Measurements from ENCODE around the gene PLVAP. TPM values are rescaled to one million over a fixed set of nuclear protein-coding genes. Genes with fewer than 3 reads are reported as not detected.

PLVAP gene
- polyA plus RNA-seq, 3 donors, result 167 to 179 (median 177) TPM

DNA sequence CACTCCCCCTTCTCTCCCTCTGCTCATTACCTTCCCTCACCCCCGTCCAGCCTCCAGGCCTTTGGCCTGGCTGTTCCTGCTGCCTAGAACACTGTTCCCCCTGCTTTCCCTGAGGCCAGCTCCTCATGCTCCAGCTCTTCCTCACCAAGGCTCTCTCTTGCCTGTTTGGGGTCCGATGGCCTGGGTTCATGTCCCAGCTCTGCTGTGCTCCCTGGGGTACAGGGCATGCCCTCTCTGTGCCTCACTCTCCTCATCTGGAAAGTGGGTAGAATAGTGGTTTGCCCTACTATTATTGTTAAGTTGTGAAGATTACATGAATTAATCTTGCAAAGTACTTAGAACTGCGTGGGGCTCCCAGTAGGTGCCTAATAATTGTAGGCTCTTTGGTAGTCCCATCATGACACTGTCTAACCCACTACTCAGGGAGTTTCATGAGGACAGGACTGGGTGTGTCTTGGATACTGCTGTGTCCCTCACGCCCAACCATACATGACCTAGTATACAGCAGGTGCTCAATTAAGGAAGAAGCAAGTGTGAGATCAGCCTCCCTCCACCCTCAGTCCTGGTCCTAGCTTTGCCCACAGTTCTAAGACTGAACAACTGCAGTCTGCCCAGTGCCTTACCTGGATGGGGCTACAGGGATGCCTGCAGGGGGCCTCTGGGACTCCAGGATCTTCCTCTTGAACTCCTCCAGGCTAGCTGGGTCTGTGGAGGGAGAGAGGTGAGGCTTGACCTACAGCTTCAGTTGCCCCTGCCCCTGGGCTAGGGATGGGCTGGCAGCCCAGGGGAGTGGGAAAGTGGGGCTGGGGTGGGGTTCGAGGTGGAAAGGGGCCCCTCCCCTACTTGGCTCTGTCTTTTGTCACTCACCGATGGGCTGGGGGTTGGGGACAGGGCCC lies 17.0 kb downstream of the PLVAP start:
- DNase-seq (ENCODE audit: low read depth in 3 of 3, low spot score in 2 of 3), result no peak

GRCh38 chr19:17358395-17358794 lies 18.7 kb downstream of the PLVAP start:
- DNase-seq (ENCODE audit: low read depth in 3 of 3, low spot score in 2 of 3), result no peak

GRCh38 chr19:17357724-17358123 lies 19.4 kb downstream of the PLVAP start:
- DNase-seq (ENCODE audit: low read depth in 3 of 3, low spot score in 2 of 3), result no peak

- DNase-seq (ENCODE audit: low read depth in 3 of 3, low spot score in 2 of 3), result no peak
Observed at GRCh38 chr19:17357078-17357666, 20.0 kb downstream of the PLVAP start.

GRCh38 chr19:17353386-17353785 lies 23.8 kb downstream of the PLVAP start:
- DNase-seq (ENCODE audit: low read depth in 3 of 3, low spot score in 2 of 3), result no peak

DNA sequence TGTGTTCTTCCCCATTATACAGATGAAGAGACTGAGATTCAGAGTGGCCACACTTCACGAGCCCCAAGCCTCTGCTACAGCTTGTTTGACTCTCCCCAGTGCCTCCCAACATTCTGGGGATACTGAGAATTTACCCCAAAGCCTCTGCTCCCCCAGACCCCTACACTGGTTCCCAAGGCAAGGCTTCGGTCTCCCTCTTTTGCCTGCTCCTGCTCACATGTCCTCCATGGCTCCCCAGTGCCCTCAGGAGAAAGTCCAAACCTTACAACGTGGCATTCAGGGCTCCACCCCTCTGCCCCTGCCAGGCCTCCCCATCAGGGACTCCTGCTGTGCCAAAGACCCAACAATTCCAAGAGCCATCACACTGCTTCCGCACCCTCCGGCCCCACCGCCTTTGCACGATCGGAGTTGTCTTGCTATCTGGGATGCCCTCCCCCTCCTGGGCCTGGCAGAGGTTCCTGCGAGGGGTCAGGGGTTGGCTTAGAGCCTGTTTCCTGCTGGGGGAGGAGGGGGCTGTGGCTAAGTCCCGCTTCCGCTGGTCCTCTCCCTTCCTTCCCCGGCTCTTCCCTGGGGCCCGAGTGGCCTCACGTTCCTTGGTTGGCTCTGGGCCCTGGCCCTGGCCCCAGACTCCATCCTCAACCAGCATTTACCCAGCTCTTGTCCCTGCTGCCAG lies 24.4 kb downstream of the PLVAP start:
- DNase-seq (ENCODE audit: low read depth in 3 of 3, low spot score in 2 of 3), result no peak

DNA sequence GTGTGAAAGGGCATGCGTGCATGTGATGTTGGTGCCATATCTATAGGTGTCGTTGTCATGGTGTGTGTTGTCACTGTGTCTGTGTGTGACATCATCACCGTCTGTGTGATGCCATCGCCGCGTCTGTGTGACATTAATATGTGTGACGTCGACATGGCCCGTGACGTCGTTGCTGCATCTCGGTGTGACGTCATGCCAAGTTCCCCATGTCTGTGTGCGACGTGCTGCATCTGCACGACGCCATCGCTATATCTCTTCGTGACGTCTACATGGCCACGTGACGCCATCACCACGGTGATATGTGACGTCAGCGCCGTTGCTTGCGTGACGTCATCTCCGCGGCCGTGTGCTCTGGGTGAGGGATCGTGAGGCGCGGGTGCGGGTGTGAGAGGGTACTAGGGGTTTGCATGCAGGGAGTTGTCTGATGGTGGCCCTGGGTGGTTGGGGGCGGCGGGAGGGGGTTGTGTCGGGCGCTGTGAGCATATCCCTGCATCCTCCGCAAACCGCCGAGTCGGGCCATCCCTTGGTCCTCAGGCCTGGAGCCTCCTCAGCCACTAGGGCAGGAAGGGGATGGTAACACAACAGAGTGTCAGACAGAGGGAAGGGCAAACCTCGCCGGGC lies 25.2 kb downstream of the PLVAP start:
- no peak for DNase-seq (ENCODE audit: low read depth in 3 of 3, low spot score in 2 of 3)

DNA sequence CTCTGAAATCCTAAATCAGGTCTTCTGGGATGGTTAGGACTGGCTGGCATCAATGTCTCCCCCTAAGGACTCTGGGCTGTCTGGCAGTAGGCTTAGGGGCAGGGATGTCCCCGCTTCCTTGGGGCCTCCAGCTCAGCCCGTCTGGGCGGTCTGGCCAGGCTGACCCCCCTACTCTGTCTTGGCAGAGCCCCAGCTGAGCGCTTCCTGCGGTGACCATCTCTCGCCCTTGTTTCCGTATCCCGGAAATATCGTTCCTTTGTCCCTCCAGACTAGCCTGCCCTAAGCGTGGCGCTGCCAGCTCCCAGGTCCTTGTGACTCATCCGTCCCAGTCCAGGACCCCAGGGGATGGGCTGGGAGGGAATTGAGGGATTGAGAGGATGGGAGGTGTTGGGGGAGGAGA lies 28.4 kb downstream of the PLVAP start:
- DNase-seq (ENCODE audit: low read depth in 3 of 3, low spot score in 2 of 3), result peak in 1 of 3 donors; percentile 68

DNA sequence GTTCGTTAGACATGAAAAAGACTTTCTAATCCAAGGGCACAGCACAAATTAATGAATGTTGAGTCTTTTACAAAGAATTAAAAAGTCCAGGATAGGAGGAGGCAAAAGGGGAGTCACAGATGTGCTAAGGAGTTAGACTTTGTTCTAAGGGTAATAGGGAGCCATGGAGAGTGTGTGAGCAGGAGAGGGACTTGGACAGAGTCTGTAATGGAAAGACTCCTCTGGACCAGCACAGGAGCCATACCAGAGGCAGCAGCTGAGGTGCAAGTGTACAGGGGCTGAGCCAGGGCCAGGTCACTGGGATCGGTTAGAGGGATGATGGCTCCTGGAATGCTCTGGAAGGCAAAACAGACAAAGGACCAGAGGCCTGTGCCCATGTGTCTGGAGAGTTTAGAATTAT lies 29.3 kb downstream of the PLVAP start:
- no peak for DNase-seq (ENCODE audit: low read depth in 3 of 3, low spot score in 2 of 3)

GRCh38 chr19:17347361-17347760 lies 29.8 kb downstream of the PLVAP start:
- no peak for DNase-seq (ENCODE audit: low read depth in 3 of 3, low spot score in 2 of 3)

DNA sequence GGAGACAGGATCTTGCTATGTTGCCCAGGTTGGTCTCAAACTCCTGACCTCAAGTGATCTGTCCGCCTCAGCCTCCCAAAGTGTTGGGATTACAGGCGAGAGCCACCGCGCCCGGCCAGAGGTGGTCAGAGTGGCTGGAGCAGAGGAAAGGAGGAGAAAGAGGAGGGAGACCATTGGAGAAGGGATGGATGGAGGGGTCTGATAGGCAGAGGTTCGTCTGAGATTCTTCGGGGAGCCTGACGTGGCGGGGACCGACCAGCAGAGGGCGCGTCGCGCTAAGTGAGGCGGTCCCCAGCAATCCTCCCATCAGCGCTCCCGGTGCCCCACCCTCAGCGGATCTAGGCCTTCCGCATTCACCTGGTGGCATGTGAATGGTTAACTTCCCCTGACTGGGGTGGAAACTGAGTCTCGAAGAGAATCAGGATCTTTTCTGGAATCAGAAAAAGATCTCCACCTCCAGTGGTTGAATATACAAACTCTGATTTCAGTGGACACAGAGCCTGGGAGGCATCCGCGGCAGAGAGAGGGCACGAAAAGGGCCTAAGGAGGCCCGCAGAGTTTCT lies 31.0 kb downstream of the PLVAP start:
- no peak for DNase-seq (ENCODE audit: low read depth in 3 of 3, low spot score in 2 of 3)

GRCh38 chr19:17341845-17342244 lies 35.3 kb downstream of the PLVAP start:
- DNase-seq (ENCODE audit: low read depth in 3 of 3, low spot score in 2 of 3), result no peak

GRCh38 chr19:17341386-17341785 lies 35.8 kb downstream of the PLVAP start:
- no peak for DNase-seq (ENCODE audit: low read depth in 3 of 3, low spot score in 2 of 3)

DNA sequence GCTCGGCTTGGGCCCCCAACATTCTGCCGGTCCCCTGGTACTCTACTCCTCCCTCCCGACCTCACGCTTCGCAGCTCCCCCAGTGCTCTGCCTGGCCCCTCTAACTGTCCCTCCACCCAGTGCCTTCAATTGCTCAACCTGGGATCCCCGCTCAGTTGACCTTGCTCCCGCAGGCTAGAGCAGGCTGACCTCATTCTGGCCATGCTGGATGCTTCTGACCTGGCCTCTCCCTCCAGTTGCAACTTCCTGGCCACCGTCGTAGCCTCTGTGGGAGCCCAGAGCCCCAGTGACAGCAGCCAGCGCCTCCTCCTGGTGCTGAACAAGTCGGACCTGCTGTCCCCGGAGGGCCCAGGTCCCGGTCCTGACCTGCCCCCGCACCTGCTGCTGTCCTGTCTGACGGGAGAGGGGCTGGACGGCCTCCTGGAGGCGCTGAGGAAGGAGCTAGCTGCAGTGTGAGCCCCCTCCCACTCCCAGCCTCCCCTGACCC lies 36.2 kb downstream of the PLVAP start:
- no peak for DNase-seq (ENCODE audit: low read depth in 3 of 3, low spot score in 2 of 3)

GRCh38 chr19:17340302-17340870 lies 36.8 kb downstream of the PLVAP start:
- no peak for DNase-seq (ENCODE audit: low read depth in 3 of 3, low spot score in 2 of 3)

- no peak for DNase-seq (ENCODE audit: low read depth in 3 of 3, low spot score in 2 of 3)
Observed at GRCh38 chr19:17339088-17339741, 37.9 kb downstream of the PLVAP start.

GRCh38 chr19:17338433-17339078 lies 38.6 kb downstream of the PLVAP start:
- DNase-seq (ENCODE audit: low read depth in 3 of 3, low spot score in 2 of 3), result no peak

DNA sequence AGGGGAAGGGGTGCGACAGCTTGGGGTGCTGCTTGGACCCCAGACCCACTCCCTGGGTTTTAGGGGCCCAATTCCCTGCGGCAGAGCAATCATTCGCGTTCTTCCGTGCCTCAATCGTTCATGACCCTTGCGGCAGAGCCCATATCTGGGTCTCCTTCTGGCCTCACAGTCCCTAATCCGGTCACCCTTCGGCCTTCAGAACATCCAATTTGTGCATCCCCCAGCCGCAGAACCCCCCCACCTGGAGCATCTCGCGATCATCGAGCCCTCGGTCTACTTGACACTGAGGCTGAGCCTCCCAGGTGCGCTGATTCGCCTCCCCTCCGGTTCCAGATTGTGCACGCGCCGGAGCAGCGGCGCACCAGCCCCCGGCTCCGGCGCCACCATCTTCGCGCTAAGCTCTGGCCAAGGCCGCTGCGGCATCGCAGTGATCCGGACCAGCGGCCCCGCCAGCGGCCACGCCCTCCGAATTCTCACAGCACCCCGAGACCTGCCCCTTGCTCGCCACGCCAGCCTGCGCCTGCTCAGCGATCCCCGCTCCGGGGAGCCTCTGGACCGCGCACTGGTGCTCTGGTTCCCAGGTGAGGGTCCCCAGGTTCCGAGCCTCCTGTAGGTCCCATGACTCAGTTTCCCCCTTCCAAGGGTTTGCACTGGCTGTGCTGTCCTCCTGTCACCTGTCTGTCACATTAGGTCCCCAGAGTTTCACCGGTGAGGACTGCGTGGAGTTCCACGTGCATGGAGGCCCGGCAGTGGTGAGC lies 39.3 kb downstream of the PLVAP start:
- no peak for DNase-seq (ENCODE audit: low read depth in 3 of 3, low spot score in 2 of 3)
